NCI-H187 treated with DMSO at 0.1 percent for 48 hours (cell line): ENCODE results near the gene POU2AF2.

ENCODE experiments used
- DNase-seq: peaks from one replicate; lab custom pipeline; 2025; lab: John Stamatoyannopoulos, UW

POU2AF2 gene

DNA sequence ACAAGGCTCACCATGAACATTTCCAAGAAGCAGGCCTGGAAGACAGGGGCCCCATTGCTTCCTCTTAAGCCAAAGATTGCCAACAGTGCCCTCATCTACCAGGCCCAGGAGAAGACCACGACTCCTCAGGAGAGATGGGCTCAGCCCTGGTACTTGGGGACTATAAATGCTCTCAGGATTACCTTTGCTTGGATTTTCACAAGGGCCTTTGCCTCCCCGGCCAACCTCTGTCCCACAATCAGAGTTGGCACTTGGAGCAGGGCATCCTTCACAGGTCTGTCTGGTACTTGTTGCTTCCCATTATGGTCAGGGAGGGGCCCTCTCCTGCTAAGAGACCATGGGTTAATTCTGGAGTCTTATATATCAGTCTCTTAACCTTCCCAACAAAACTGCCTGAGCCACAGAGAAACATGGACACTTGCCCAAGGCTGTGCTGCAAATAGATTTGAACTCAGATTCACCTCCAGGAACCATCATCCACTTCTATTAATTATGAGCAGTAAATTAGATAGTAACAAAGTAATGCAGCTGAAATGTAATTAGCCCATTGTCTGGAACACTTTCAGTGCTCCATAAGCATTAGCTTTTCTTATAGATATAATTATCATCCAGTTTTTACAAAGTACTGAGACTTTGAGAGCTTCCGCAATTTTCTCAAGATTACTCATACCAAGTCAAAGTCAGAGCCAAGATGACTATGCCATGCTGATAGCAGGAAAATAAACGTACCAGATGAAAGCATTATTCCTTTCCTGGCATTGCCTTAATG is 86.4 kb downstream of the POU2AF2 start:
- no peak for DNase-seq

DNA sequence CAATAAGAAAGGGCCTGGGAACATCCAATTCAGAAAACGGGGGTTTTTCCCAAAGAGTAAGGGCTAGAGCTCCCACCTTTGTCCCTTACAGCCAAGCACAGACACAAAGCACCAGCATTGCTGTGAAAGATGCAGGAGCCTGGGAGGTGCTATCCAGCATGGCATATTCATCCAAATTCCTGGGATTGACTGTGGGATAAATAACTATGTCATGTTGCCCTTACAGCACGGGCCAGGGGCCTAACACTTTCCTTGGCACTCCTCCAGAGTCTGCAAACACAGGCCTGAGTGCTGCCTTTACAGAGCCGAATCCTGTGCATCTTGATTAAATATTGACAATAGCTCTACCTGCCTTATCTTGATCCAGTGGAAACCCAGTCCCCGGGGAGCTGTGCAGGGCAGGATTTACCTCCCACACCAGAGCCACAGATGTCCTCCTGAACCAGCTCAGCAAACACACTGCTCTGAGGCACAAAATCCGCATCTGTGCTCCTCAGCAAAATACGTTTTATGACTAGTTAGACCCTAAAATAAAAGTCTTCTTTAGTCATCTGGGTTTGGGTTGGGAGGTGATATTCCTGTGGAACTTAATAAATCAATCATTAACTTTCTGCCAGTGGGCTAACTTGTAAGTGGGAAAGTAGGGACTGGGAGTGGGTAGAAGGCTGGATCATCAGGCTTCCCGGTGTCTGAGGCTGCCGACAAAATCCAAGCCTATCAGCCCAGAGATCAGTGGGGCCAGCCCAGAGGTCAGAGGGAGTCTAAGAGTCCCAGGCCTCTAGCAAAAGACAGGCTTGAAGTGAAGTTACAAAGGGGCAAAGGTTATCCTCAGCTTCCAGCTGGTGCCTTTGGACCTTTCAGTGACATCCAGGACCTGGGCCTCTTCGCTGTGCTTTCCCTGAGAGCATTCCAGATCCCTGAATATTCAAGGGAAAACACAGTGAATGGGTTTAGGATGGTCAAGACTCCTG is 89.3 kb downstream of the POU2AF2 start:
- peak; percentile 20 for DNase-seq

DNA sequence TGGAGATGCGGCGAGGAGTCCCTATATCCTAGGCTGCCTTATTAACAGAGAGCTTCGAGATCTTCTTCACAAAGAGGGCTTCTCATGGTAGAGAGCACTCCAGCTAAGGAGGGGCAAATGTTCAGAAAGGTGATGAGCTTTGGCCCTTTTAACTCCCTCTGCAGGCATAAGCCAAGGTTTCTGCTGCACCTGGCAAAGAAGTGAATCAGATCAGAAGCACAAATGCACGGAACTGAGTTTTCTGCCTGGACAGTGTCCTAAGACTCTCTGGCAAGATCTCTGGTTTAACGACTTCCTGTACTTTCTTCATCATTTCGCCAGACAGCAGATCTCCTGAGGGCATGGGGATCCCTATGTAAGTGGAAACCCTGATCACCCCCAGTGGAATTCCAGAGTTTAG is 90.0 kb downstream of the POU2AF2 start:
- no peak for DNase-seq
